Measurements from ENCODE around the gene MACROD2. TPM values are rescaled to one million over a fixed set of nuclear protein-coding genes. Genes with fewer than 3 reads are reported as not detected.

Gene MACROD2
- total RNA-seq, 4 donors from 2014 or later = 2.9 to 11.3 (median 8.0) TPM

- no peak for TF ChIP-seq CTCF (IDR thresholded peaks at IDR 0.05; ENCODE audit: low read depth)
Measured at GRCh38 chr20:15905661-15906060, 1910.3 kb downstream of the MACROD2 start.

DNA sequence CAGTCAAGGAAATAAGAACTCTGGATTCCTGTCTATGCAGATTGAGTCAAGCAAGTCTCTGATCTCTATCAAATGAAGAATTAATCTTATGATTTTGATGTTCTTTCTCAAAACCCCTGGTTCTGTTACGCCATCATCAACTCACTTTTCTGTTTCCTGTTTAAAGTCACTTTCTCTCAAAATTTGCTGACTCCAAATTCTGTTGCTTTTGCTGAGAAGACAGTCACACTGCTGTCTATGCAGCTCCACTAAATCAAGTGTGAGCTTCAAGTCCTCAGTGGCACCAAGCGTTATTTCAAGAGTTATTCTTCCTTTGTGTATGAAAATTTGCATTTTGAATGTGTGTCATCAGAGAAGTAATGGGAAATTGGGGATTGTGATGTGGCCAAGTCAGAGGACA, 1914.7 kb downstream of the MACROD2 start:
- TF ChIP-seq CTCF (IDR thresholded peaks at IDR 0.05; ENCODE audit: low read depth) = no peak

GRCh38 chr20:15911581-15911980, 1916.3 kb downstream of the MACROD2 start:
- no peak for TF ChIP-seq CTCF (IDR thresholded peaks at IDR 0.05; ENCODE audit: low read depth)

- TF ChIP-seq CTCF (IDR thresholded peaks at IDR 0.05; ENCODE audit: low read depth) = no peak
Measured at GRCh38 chr20:15913391-15914025, 1918.2 kb downstream of the MACROD2 start.

DNA sequence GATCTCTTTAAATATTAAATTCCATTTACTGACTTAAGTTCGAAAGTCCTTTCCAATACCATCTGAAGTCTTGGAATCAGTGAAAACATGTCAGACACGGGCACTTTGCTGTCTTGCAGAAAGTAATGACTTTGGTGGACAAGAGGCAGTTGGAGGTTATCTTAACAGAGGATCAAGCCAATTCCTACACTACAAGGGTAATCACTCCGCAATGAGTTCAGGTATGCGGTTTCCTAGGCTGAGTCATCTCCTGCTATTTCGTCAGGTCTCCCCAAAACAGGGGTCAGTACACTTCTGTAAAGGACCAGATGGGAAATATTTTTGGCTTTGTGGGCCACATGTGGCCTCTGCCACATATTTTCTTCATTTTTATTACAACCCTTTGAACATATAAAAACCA, 1921.3 kb downstream of the MACROD2 start:
- no peak for TF ChIP-seq CTCF (IDR thresholded peaks at IDR 0.05; ENCODE audit: low read depth)

DNA sequence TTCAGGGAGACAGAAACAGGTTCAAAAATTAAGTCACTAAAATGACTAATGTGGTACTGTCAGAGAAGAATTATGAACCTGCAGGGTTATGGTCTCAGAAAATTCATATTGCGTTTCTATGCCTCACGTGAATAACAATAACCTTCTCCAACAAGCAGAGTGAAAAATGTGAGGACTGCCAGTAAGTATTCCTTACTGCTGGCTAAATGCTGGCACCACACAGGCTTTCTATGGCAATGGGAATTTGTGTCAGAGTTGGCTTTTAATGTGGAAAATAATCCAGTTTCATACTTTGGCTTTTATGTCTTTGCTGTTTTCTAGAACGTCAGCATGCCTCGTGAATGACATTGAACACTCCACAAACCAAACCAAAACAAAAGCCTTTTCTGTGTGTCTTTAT, 1922.0 kb downstream of the MACROD2 start:
- TF ChIP-seq CTCF (IDR thresholded peaks at IDR 0.05; ENCODE audit: low read depth) = no peak

DNA sequence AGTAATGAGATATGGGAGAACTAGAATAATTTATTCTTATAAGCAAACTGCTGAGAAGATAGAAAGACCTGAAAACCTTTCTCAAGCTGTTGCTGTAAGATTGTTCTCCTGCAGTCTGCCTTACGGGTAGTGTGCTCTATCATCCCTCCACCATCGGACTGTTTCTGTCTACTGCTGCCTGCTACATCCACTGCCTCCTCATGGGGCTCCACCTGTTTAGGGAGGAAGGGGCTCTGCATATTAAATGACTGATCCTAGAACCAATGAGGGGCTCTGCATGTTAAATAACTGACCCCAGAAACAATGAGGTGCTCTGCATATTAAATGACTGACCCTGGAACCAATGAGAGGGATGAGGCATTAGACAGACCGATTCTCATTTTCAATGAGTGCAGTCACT, 1923.3 kb downstream of the MACROD2 start:
- no peak for TF ChIP-seq CTCF (IDR thresholded peaks at IDR 0.05; ENCODE audit: low read depth)

All from subcutaneous adipose tissue (tissue), 4 donors.